Measurements from ENCODE around the gene NFIC. TPM values are rescaled to one million over a fixed set of nuclear protein-coding genes. Genes with fewer than 3 reads are reported as not detected.
"Not testable (repeated sequence)": the region's sequence is repeated elsewhere in the genome, so short reads cannot be mapped to it uniquely, and the experiment has no call there.

NFIC gene
- polyA plus RNA-seq, 2 of the 4 experiments (the other 2 are of a cell fraction) = 2.6 to 34.9 TPM

- TF ChIP-seq JUNB (IDR thresholded peaks at IDR 0.05) (no peak), E2F6 (IDR thresholded peaks at IDR 0.05; ENCODE audit: borderline replicate concordance, low read depth) (no peak), HOXB5 (CRISPR knock-in tag; IDR thresholded peaks at IDR 0.05) (no peak), CBX8 (IDR thresholded peaks at IDR 0.05) (no peak), BHLHE40 (IDR thresholded peaks at IDR 0.05; ENCODE audit: low read depth, low read length) (no peak), REST (IDR thresholded peaks at IDR 0.05) (no peak), KDM1A (IDR thresholded peaks at IDR 0.05; ENCODE audit: low read depth) (no peak), FOSB (CRISPR knock-in tag; IDR thresholded peaks at IDR 0.05) (no peak), HMGXB4 (CRISPR knock-in tag; IDR thresholded peaks at IDR 0.05; ENCODE audit: borderline replicate concordance) (no peak), CEBPB (IDR thresholded peaks at IDR 0.05) (no peak), EHMT2 (IDR thresholded peaks at IDR 0.05; ENCODE audit: low read depth) (no peak), GATA3 (IDR thresholded peaks at IDR 0.05; ENCODE audit: borderline replicate concordance) (no peak), MAZ (IDR thresholded peaks at IDR 0.05; ENCODE audit: borderline replicate concordance, low read depth, low read length) (no peak), ESRRA (IDR thresholded peaks at IDR 0.05; ENCODE audit: borderline replicate concordance, low read length) (no peak), HEYL (CRISPR knock-in tag; IDR thresholded peaks at IDR 0.05) (no peak), USF2 (IDR thresholded peaks at IDR 0.05) (no peak), RFX5 (IDR thresholded peaks at IDR 0.05) (no peak)
- TF ChIP-seq, protein P1, sequence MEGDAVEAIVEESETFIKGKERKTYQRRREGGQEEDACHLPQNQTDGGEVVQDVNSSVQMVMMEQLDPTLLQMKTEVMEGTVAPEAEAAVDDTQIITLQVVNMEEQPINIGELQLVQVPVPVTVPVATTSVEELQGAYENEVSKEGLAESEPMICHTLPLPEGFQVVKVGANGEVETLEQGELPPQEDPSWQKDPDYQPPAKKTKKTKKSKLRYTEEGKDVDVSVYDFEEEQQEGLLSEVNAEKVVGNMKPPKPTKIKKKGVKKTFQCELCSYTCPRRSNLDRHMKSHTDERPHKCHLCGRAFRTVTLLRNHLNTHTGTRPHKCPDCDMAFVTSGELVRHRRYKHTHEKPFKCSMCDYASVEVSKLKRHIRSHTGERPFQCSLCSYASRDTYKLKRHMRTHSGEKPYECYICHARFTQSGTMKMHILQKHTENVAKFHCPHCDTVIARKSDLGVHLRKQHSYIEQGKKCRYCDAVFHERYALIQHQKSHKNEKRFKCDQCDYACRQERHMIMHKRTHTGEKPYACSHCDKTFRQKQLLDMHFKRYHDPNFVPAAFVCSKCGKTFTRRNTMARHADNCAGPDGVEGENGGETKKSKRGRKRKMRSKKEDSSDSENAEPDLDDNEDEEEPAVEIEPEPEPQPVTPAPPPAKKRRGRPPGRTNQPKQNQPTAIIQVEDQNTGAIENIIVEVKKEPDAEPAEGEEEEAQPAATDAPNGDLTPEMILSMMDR (IDR thresholded peaks at IDR 0.05) = no peak
- TF ChIP-seq, protein P2, sequence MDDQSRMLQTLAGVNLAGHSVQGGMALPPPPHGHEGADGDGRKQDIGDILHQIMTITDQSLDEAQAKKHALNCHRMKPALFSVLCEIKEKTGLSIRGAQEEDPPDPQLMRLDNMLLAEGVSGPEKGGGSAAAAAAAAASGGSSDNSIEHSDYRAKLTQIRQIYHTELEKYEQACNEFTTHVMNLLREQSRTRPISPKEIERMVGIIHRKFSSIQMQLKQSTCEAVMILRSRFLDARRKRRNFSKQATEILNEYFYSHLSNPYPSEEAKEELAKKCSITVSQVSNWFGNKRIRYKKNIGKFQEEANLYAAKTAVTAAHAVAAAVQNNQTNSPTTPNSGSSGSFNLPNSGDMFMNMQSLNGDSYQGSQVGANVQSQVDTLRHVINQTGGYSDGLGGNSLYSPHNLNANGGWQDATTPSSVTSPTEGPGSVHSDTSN (IDR thresholded peaks at IDR 0.05) = no peak
- TF ChIP-seq, protein P3, sequence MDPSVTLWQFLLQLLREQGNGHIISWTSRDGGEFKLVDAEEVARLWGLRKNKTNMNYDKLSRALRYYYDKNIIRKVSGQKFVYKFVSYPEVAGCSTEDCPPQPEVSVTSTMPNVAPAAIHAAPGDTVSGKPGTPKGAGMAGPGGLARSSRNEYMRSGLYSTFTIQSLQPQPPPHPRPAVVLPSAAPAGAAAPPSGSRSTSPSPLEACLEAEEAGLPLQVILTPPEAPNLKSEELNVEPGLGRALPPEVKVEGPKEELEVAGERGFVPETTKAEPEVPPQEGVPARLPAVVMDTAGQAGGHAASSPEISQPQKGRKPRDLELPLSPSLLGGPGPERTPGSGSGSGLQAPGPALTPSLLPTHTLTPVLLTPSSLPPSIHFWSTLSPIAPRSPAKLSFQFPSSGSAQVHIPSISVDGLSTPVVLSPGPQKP (IDR thresholded peaks at IDR 0.05; ENCODE audit: low read depth, low read length) = no peak
- ChIA-PET CTCF (interaction anchor here (1.0 to 1.3 kb wide), 2 partner anchors 54 to 110 kb away, joined by 3 to 7 read pairs; no protein-coding TSS in a partner anchor), POLR2A (no interaction called here)
- H3K9me3 ChIP-seq = no peaks in the 10 kb centered on the region
- H3K4me2 ChIP-seq = no peak overlapping the region
- peak in 1 of 2 experiments; percentile 12; a peak in 1 of 6 replicates for ATAC-seq
- peaks cover 33% of the 10 kb centered on the region for H3K4me1 ChIP-seq
- 80% methylated on average over 13 of the region's 32 CpGs for WGBS (ENCODE audit: missing lambda C conversion rate)
- H3K4me3 ChIP-seq = no peak overlapping the region
- peak overlapping the region in 1 of 2 experiments; percentile 68; a peak in 3 of 6 replicates for H3K27ac ChIP-seq
- DNase-seq (ENCODE audit: low read depth in 1 of 2, low spot score in 1 of 2) = no peak
- no peak for FAIRE-seq
Measured at GRCh38 chr19:3375221-3376090, 9.1 kb downstream of the NFIC start.

DNA sequence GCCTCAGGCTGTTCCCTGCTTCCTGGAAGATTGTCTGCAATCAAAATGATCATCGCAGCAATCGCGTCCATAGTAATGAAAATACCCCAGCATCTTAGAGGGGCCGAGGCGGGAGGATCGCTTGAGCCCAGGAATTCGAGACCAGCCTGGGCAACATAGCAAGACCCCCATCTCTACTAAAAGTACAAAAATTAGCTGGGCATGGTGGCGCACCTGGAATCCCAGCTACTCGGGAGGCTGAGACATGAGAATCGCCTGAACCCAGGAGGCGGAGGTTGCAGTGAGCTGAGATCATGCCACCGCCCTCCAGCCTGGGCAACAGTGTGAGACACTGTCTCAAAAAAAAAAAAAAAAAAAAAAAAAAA lies 9.7 kb downstream of the NFIC start:
- H3K4me2 ChIP-seq; H3K9me3 ChIP-seq; ATAC-seq; H3K4me3 ChIP-seq; DNase-seq (ENCODE audit: low read depth in 1 of 2, low spot score in 1 of 2); FAIRE-seq; POLR2A ChIA-PET: not testable (repeated sequence)
- WGBS (ENCODE audit: missing lambda C conversion rate) = 95% methylated on average over 9 of the region's 12 CpGs
- CTCF ChIA-PET = interaction anchor here (1.0 to 1.3 kb wide), 2 partner anchors 53 to 109 kb away, joined by 3 to 7 read pairs; no protein-coding TSS in a partner anchor
- peaks cover 36% of the 10 kb centered on the region for H3K4me1 ChIP-seq
- peak overlapping the region in 1 of 2 experiments; percentile 68; a peak in 1 of 6 replicates for H3K27ac ChIP-seq

All from A549 (cell line).